22Rv1 (cell line): Measurements from ENCODE around the gene CNTFR.

Experiments
- H3K27ac ChIP-seq: fragments of 450-650 bp; 2 replicates; pipeline ENCODE4 v1.5.1; 2017
- ZFX ChIP-seq: fragments of 450-650 bp; IDR thresholded peaks from 2 replicates; pipeline ENCODE4 v1.6.1; 2017; ENCODE audit warnings: antibody characterized with exemption, borderline replicate concordance
- TF ChIP-seq, protein P1 (sequence below): fragments of 450-650 bp; IDR thresholded peaks from 2 replicates; pipeline ENCODE4 v1.5.1; 2017; ENCODE audit warnings: mild to moderate bottlenecking

Gene CNTFR

DNA sequence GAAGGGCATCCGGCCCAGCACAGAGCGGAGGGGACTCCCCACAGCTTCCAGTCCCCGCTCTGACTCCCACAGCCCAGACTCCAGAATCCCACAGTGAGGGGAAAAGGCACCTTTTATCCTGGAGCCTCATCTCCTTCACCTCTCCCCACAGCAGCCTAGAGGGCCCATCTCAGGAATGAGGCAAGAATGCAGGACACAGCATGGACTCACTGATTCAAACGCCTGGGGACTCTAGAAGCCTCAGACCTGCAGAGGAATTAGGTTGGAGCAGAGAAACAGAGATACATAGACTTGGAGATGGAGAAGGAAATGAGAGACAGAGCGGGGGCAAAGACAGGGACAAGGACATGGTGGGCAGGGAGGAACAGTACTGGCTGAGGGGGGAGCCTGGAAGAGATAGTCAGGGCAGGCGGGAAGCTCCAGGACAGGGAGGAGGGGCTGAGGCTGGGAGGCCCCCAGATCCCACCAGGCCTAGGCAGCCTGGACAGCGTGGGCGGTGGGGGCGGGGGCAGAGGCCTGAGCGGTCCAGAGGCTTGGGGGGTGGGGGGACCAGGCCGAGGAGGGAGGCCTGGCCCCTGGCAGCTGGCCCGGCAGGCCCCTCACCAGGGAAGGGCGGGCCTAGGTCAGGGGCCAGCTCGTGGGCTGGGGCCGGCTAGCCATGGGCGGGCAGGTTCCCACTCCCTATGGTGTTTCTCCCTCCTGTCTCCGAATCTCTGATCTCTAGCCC lies 15.8 kb downstream of the CNTFR start:
- no peak overlapping the region for H3K27ac ChIP-seq
- TF ChIP-seq, protein P1, sequence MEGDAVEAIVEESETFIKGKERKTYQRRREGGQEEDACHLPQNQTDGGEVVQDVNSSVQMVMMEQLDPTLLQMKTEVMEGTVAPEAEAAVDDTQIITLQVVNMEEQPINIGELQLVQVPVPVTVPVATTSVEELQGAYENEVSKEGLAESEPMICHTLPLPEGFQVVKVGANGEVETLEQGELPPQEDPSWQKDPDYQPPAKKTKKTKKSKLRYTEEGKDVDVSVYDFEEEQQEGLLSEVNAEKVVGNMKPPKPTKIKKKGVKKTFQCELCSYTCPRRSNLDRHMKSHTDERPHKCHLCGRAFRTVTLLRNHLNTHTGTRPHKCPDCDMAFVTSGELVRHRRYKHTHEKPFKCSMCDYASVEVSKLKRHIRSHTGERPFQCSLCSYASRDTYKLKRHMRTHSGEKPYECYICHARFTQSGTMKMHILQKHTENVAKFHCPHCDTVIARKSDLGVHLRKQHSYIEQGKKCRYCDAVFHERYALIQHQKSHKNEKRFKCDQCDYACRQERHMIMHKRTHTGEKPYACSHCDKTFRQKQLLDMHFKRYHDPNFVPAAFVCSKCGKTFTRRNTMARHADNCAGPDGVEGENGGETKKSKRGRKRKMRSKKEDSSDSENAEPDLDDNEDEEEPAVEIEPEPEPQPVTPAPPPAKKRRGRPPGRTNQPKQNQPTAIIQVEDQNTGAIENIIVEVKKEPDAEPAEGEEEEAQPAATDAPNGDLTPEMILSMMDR, result no peak
- no peak for TF ChIP-seq ZFX

- TF ChIP-seq, protein P1, result no peak
- no peak for TF ChIP-seq ZFX
Measured at GRCh38 chr9:34572628-34573027, 16.9 kb downstream of the CNTFR start.

GRCh38 chr9:34572092-34572491 lies 17.4 kb downstream of the CNTFR start:
- H3K27ac ChIP-seq, result no peak overlapping the region
- TF ChIP-seq, protein P1, result no peak
- TF ChIP-seq ZFX, result no peak

More at GRCh38 chr9:34572628-34573027, 16.9 kb downstream of the CNTFR start:
- H3K27ac ChIP-seq, result no peak overlapping the region

- TF ChIP-seq ZFX, result no peak
- TF ChIP-seq, protein P1, result no peak
- H3K27ac ChIP-seq, result no peak overlapping the region
Measured at GRCh38 chr9:34571481-34571810, 18.1 kb downstream of the CNTFR start.

- no peak overlapping the region for H3K27ac ChIP-seq
Measured at GRCh38 chr9:34570809-34571480, 18.6 kb downstream of the CNTFR start.

GRCh38 chr9:34570376-34570775 lies 19.1 kb downstream of the CNTFR start:
- H3K27ac ChIP-seq, result no peak overlapping the region
- TF ChIP-seq ZFX, result no peak
- TF ChIP-seq, protein P1, result no peak

More at GRCh38 chr9:34570809-34571480, 18.6 kb downstream of the CNTFR start:
- TF ChIP-seq ZFX, result no peak

DNA sequence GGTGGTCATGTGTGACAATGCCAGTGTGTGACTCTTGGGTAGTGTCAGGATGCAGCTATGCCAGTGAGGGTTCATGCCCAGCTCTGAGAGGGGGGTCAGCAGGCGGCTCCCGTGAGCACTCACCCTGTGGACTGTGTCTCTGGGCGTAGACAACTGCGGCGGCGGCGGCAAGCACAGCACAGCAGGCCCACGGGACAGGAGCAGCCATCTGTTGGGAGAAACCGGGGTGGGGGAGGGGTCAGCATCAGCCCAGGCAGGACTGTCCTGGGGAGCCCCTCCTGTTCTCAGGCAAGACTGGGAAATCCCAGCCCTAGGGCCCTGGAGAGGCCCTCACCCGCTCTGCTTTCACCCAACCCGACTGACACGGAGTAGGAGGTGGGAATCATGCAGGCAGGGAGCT lies 20.8 kb downstream of the CNTFR start:
- TF ChIP-seq, protein P1, result no peak
- no peak for TF ChIP-seq ZFX
- no peak overlapping the region for H3K27ac ChIP-seq
